Measurements from ENCODE around the gene ZWILCH. TPM values are rescaled to one million over a fixed set of nuclear protein-coding genes. Genes with fewer than 3 reads are reported as not detected.

ZWILCH gene
- total RNA-seq, 1 experiment from 2014 or later = 21.6 TPM

DNA sequence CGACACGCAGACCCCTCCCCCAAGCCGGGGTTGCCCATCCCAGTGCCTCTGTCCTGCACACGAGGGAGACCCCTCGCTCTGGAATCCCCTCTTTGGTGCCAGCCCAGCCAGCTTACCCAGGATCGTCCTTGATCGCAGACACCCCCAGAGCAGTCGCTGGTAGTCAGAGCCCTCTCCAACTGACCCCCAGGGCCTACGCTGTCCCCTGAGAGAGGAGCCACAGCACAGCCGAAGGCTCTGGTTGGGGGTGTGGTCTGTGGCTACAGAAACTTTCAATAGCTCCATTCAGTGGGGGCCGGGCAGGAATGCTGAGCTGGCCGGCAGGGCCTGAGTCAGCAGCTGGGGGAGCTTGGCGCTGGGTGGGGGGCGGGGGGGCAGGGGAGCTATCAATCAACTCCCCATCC is 60.6 kb downstream of the ZWILCH start, which contains the start of gene LCTL:
Gene LCTL (minus strand): TSS at position 258 of the 404 bp plus-strand sequence. CDS start 633 bp downstream, outside the sequence.
- POLR2A ChIA-PET = no interaction called here

DNA sequence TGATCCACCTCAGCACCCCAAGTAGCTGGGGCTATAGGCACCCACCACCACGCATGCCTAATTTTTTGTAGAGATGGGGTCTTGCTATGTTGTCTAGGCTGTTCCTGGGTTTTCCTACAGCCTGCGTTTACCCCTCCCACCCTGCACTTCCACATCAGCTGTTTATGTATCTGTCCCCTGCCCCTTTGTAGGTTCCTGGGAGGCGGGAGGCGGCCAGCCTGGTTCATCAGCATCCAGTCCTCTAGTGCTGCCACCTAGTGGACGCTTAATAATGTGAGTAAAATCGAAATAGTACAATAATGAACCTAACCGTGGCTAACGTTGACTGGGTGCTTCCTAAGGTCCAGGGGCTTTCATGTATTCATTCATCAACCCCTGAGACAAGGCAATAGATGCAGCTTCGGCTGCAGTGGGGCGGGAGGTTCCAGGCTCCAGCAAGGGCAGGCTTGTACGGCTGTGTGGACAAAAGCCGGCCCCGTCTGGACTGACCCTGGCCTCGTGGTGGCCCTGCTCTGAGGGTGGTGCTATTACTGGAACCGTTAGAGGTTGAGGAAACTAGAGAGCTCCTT is 61.9 kb downstream of the ZWILCH start:
- intact Hi-C loops (cut with micrococcal nuclease; ENCODE audit: unreplicated experiment) = no loop called here
- TF ChIP-seq, protein P1, sequence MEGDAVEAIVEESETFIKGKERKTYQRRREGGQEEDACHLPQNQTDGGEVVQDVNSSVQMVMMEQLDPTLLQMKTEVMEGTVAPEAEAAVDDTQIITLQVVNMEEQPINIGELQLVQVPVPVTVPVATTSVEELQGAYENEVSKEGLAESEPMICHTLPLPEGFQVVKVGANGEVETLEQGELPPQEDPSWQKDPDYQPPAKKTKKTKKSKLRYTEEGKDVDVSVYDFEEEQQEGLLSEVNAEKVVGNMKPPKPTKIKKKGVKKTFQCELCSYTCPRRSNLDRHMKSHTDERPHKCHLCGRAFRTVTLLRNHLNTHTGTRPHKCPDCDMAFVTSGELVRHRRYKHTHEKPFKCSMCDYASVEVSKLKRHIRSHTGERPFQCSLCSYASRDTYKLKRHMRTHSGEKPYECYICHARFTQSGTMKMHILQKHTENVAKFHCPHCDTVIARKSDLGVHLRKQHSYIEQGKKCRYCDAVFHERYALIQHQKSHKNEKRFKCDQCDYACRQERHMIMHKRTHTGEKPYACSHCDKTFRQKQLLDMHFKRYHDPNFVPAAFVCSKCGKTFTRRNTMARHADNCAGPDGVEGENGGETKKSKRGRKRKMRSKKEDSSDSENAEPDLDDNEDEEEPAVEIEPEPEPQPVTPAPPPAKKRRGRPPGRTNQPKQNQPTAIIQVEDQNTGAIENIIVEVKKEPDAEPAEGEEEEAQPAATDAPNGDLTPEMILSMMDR (IDR thresholded peaks at IDR 0.05; ENCODE audit: insufficient read depth in 1 of 2, low read depth in 1 of 2, low read length in 1 of 2, severe bottlenecking in 1 of 2, unreplicated experiment in 1 of 2) = peak; percentile 56 to 61
- no peaks in the 10 kb centered on the region for H3K4me1 ChIP-seq
- CTCF ChIA-PET = interaction anchor here (0.6 kb wide), 1 partner anchor 40 kb away, joined by 3 read pairs; no protein-coding TSS in a partner anchor
- H3K27ac Mint-ChIP-seq (ENCODE audit: unreplicated experiment) = no peak overlapping the region
- H3K4me1 Mint-ChIP-seq (ENCODE audit: low read depth, unreplicated experiment) = no peaks in the 10 kb centered on the region
- H3K27me3 Mint-ChIP-seq (ENCODE audit: insufficient read depth, unreplicated experiment) = no peaks in the 10 kb centered on the region
- H3K9me3 Mint-ChIP-seq (ENCODE audit: unreplicated experiment) = no peaks in the 10 kb centered on the region
- BruUV-seq (replicated peaks) = no TSS peak
- DNase-seq = peak; percentile 59 to 73
- no peaks in the 10 kb centered on the region for H3K9me3 ChIP-seq
- no peak overlapping the region for H3K4me3 ChIP-seq (ENCODE audit: low read depth, low read length)
- POLR2A ChIA-PET = no interaction called here
- no peak overlapping the region for H3K4me3 Mint-ChIP-seq (ENCODE audit: unreplicated experiment)
- no peaks in the 10 kb centered on the region for H3K36me3 Mint-ChIP-seq (ENCODE audit: insufficient read depth, unreplicated experiment)
- H3K27me3 ChIP-seq (replicated peaks; ENCODE audit: control insufficient read depth, insufficient read depth, low read length) = no peaks in the 10 kb centered on the region
- H3K36me3 ChIP-seq (ENCODE audit: control insufficient read depth, insufficient read depth, low read length) = no peaks in the 10 kb centered on the region

More for the DNA sequence above, 60.6 kb downstream of the ZWILCH start, which contains the start of gene LCTL:
- Mint-ChIP-seq H3K4me1 (ENCODE audit: low read depth, unreplicated experiment) (no peaks in the 10 kb centered on the region), H3K4me3 (ENCODE audit: unreplicated experiment) (no peak within 1 kb of the TSS), H3K36me3 (ENCODE audit: insufficient read depth, unreplicated experiment) (no peaks in the 10 kb centered on the region), H3K9me3 (ENCODE audit: unreplicated experiment) (no peaks in the 10 kb centered on the region), H3K27ac (ENCODE audit: unreplicated experiment) (no peak within 1 kb of the TSS), H3K27me3 (ENCODE audit: insufficient read depth, unreplicated experiment) (no peaks in the 10 kb centered on the region)
- H3K27me3 ChIP-seq (replicated peaks; ENCODE audit: control insufficient read depth, insufficient read depth, low read length) = no peaks in the 10 kb centered on the region
- intact Hi-C loops (cut with micrococcal nuclease; ENCODE audit: unreplicated experiment) = no loop called here
- TF ChIP-seq, protein P1 (IDR thresholded peaks at IDR 0.05; ENCODE audit: insufficient read depth in 1 of 2, low read depth in 1 of 2, low read length in 1 of 2, severe bottlenecking in 1 of 2, unreplicated experiment in 1 of 2) = no peak
- H3K36me3 ChIP-seq (ENCODE audit: control insufficient read depth, insufficient read depth, low read length) = no peaks in the 10 kb centered on the region
- H3K4me1 ChIP-seq = no peaks in the 10 kb centered on the region
- BruUV-seq (replicated peaks) = no TSS peak
- H3K4me3 ChIP-seq (ENCODE audit: low read depth, low read length) = no peak within 1 kb of the TSS
- CTCF ChIA-PET = no interaction called here
- H3K9me3 ChIP-seq = no peaks in the 10 kb centered on the region
- DNase-seq = no peak

DNA sequence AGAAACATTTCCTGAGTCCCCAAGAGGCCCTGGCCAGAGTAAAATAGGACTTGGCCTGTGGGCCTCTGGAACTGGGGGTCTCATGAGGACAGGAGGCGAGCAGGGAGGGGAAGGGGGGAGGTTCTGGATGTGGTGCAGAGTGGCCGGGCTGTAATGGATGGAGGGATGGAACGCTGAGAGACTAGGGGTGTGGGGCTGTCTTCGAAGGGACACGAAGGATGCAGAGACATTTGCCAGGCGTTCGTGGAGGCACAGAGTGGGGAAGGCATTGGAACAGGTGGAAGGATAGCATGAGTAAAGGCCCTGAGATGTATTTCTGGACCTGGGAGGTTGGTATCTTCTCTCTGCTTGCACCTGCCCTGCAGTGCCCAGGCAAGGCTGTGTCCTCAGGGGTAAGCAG is 62.8 kb downstream of the ZWILCH start:
- TF ChIP-seq, protein P1 (IDR thresholded peaks at IDR 0.05; ENCODE audit: insufficient read depth in 1 of 2, low read depth in 1 of 2, low read length in 1 of 2, severe bottlenecking in 1 of 2, unreplicated experiment in 1 of 2) = no peak
- Histone ChIP-seq H3K4me1 (no peaks in the 10 kb centered on the region), H3K4me3 (ENCODE audit: low read depth, low read length) (no peak overlapping the region), H3K27me3 (replicated peaks; ENCODE audit: control insufficient read depth, insufficient read depth, low read length) (no peaks in the 10 kb centered on the region), H3K9me3 (no peaks in the 10 kb centered on the region), H3K36me3 (ENCODE audit: control insufficient read depth, insufficient read depth, low read length) (no peaks in the 10 kb centered on the region)
- DNase-seq = no peak
- Mint-ChIP-seq H3K27ac (ENCODE audit: unreplicated experiment) (no peak overlapping the region), H3K4me3 (ENCODE audit: unreplicated experiment) (no peak overlapping the region), H3K9me3 (ENCODE audit: unreplicated experiment) (no peaks in the 10 kb centered on the region), H3K27me3 (ENCODE audit: insufficient read depth, unreplicated experiment) (no peaks in the 10 kb centered on the region), H3K36me3 (ENCODE audit: insufficient read depth, unreplicated experiment) (no peaks in the 10 kb centered on the region), H3K4me1 (ENCODE audit: low read depth, unreplicated experiment) (no peaks in the 10 kb centered on the region)
- CTCF ChIA-PET = interaction anchor here (0.6 kb wide), 1 partner anchor 15 kb away, joined by 4 read pairs; no protein-coding TSS in a partner anchor
- BruUV-seq (replicated peaks) = no TSS peak
- intact Hi-C loops (cut with micrococcal nuclease; ENCODE audit: unreplicated experiment) = no loop called here
- POLR2A ChIA-PET = no interaction called here

Measured in Caco-2 (cell line).